H1 (cell line): Measurements from ENCODE around the gene PHETA1. TPM values are rescaled to one million over a fixed set of nuclear protein-coding genes. Genes with fewer than 3 reads are reported as not detected.

Source experiments
- ASH2L ChIP-seq: fragments of 200-600, 300-600 bp; sonication (generic); IDR thresholded peaks from one replicate; pipeline ENCODE4 v1.7.1; 2017; ENCODE audit warnings: low read length
- CHD1 ChIP-seq: IDR thresholded peaks from 2 replicates; pipeline ENCODE4 v1.6.1; 2012; ENCODE audit warnings: low read depth, low read length, improper control_type of control experiment
- CHD7 ChIP-seq: fragments of 300-600 bp; sonication (generic); IDR thresholded peaks from 2 replicates; pipeline ENCODE4 v1.7.1; 2012; ENCODE audit warnings: low read length, moderate library complexity, mild to moderate bottlenecking, inconsistent platforms; ENCODE audit not compliant: insufficient replicate concordance
- HDAC6 ChIP-seq: IDR thresholded peaks from one replicate; pipeline ENCODE4 v1.7.1; 2012; ENCODE audit warnings: low read depth, mild to moderate bottlenecking, inconsistent platforms, low read length, moderate library complexity
- MAX ChIP-seq: IDR thresholded peaks from 2 replicates; pipeline ENCODE4 v1.6.1; 2012; ENCODE audit warnings: inconsistent platforms
- SAP30 ChIP-seq: fragments of 300-600 bp; sonication (generic); IDR thresholded peaks from 2 replicates; pipeline ENCODE4 v1.7.1; 2012; ENCODE audit warnings: low read length, moderate library complexity, mild to moderate bottlenecking, inconsistent platforms; ENCODE audit not compliant: insufficient read depth, insufficient replicate concordance
- SIRT6 ChIP-seq: IDR thresholded peaks from one replicate; pipeline ENCODE4 v1.7.1; 2012; ENCODE audit warnings: low read length, inconsistent platforms
- ZNF274 ChIP-seq: IDR thresholded peaks from 2 replicates; pipeline ENCODE4 v1.7.0; 2012; ENCODE audit warnings: low read length, borderline replicate concordance; ENCODE audit errors: extremely low read depth
- polyA plus RNA-seq, 7 experiments: library from polyadenylated mRNA; depleted of rRNA in 3 of 7; stranded (reverse) in 5 of 7; unstranded in 2 of 7; fragments of >200 nt in 5 of 7; fragments of 200-250 nt in 2 of 7; gene quantifications; 1 replicate in 5 of 7; 2 replicates in 1 of 7; 4 replicates in 1 of 7; pipeline versions ENCODE4 v1.2.1 to v1.2.3, GENCODE V29; 2011 to 2013; ENCODE audit warnings: missing spikeins in 2 of 7, mixed read lengths in 2 of 7
- total RNA-seq: library from RNA; stranded (reverse); fragmentation: NEBNext Ultra II Directional; extraction: Animal tissue kit (Norgen Biotek cat#: 25700); gene quantifications from 2 replicates; pipeline ENCODE4 v1.2.1, GENCODE V29; 2021

Gene PHETA1
- total and polyA plus RNA-seq, 2 of the 8 experiments (the other 6 are each of a cell fraction or from before 2014, with no cell fraction given), result 5.2 to 12.3 TPM

GRCh38 chr12:111394480-111394879, 25.6 kb upstream of the PHETA1 start (continued):
- TF ChIP-seq CHD7, result no peak
- no peak for TF ChIP-seq MAX
- no peak for TF ChIP-seq CHD1
- TF ChIP-seq SAP30, result no peak
- no peak for TF ChIP-seq HDAC6
- no peak for TF ChIP-seq ASH2L
- no peak for TF ChIP-seq ZNF274
- no peak for TF ChIP-seq SIRT6
- TF ChIP-seq, all 59 proteins: peak for 0
